ENCODE measurements around the gene KLHL26. TPM values are rescaled to one million over a fixed set of nuclear protein-coding genes. Genes with fewer than 3 reads are reported as not detected.

KLHL26 gene
- total and polyA plus RNA-seq, 9 of the 15 experiments (the other 6 are each of a cell fraction or from before 2014, with no cell fraction given): 0.13 to 13.3 (median 1.4) TPM

GRCh38 chr19:18601875-18602274, 35.0 kb upstream of the KLHL26 start:
- intact Hi-C loops (cut with micrococcal nuclease): no loop called here
- no peak overlapping the region for H3K4me3 ChIP-seq
- no peak for FAIRE-seq
- H2AFZ ChIP-seq (ENCODE audit: low read depth, low read length): no peak overlapping the region
- H3K36me3 ChIP-seq (ENCODE audit: control insufficient read depth, insufficient read depth, low read length): no peaks in the 10 kb centered on the region
- POLR2A ChIA-PET: no interaction called here
- WGBS (ENCODE audit: insufficient coverage, low coverage, missing lambda C conversion rate): 3% methylated on average over 4 of the region's 4 CpGs
- no peaks in the 10 kb centered on the region for H3K9me1 ChIP-seq (ENCODE audit: control insufficient read depth, insufficient read depth, low read length)
- TF ChIP-seq HBP1 (CRISPR knock-in tag; IDR thresholded peaks at IDR 0.05) (no peak), ZNF146 (CRISPR knock-in tag; IDR thresholded peaks at IDR 0.05; ENCODE audit: unreplicated experiment) (no peak), GATAD2B (IDR thresholded peaks at IDR 0.05; ENCODE audit: borderline replicate concordance) (no peak), PRPF4 (IDR thresholded peaks at IDR 0.05; ENCODE audit: insufficient read depth, low read depth, low read length, poor library complexity, severe bottlenecking) (no peak)
- TF ChIP-seq, protein P1, sequence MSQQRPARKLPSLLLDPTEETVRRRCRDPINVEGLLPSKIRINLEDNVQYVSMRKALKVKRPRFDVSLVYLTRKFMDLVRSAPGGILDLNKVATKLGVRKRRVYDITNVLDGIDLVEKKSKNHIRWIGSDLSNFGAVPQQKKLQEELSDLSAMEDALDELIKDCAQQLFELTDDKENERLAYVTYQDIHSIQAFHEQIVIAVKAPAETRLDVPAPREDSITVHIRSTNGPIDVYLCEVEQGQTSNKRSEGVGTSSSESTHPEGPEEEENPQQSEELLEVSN (IDR thresholded peaks at IDR 0.05; ENCODE audit: borderline replicate concordance in 1 of 2, extremely low read depth in 1 of 2, insufficient read depth in 1 of 2, insufficient read length in 1 of 2, low read depth in 1 of 2, low read length in 1 of 2, poor library complexity in 1 of 2, severe bottlenecking in 1 of 2): no peak
- H3K27ac ChIP-seq (ENCODE audit: extremely low read depth, low read depth, low read length): no peak overlapping the region
- CTCF ChIA-PET (ENCODE audit: low intra/inter-chr PET ratio): no interaction called here
- H3K4me2 ChIP-seq (ENCODE audit: insufficient read depth, low read length): no peak overlapping the region
- H4K20me1 ChIP-seq (replicated peaks; ENCODE audit: control insufficient read depth, insufficient read depth, low read length): peaks cover 6% of the 10 kb centered on the region
- H3K79me2 ChIP-seq (ENCODE audit: control insufficient read depth, insufficient read depth, low read length): no peaks in the 10 kb centered on the region
- H3K4me1 ChIP-seq (replicated peaks in 1 of 2; ENCODE audit: control insufficient read depth in 2 of 2, insufficient read depth in 2 of 2, low read length in 2 of 2): peaks cover 3 to 57% of the 10 kb centered on the region in 2 experiments
- no peaks in the 10 kb centered on the region for H3K9me3 ChIP-seq (replicated peaks; ENCODE audit: control insufficient read depth, insufficient read depth, low read depth, low read length)
- in situ Hi-C loops (cut with MboI): no loop called here
- BruUV-seq (replicated peaks): no TSS peak
- no peak overlapping the region for H3K9ac ChIP-seq (ENCODE audit: insufficient read depth in 1 of 2, low read depth in 2 of 2, low read length in 2 of 2)
- DNase-seq (ENCODE audit: extremely low read depth in 1 of 4, low spot score in 3 of 4): no peak
- H3K27me3 ChIP-seq (ENCODE audit: control insufficient read depth in 2 of 2, insufficient read depth in 2 of 2, low read length in 2 of 2): peaks cover 10 to 24% of the 10 kb centered on the region in 2 experiments; a peak in 4 of 5 replicates
- ATAC-seq: no peak
